ENCODE measurements around the gene BCL2L11.

BCL2L11 gene

DNA sequence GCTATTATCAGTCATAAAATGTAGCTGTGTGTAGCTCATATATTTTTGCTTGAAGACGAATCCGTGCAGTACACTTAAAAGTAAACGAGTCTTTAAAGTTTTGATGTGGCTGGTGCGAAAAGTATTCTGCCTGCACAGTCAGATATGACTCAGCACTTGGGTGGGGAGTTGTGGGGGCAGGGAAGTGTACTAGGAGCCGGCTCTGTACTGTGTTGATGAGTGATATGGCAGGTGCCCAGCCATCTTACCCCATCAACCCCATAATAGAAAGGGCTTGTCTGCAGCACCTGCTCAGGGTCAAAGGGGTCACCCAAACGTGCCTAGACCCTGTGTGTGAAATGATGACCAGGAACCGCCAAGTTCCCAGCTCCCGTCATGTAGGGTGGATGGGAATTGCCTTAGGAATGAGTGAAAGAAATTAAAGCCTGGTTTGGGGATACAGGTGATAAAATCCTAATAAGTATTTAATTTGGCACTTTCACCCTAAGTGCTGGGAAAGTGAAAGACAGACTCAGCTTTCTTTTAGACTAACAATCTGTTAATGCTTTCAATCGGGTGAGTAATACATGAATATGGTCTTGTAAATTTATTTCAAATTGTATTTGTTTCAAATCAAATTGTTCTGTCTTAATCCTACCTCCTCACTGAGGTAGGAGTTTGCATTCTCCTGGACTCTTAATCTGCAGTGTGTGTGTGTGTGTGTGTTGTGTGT is 48.0 kb downstream of the BCL2L11 start:
- no peak for DNase-seq (ENCODE audit: low read depth)

GRCh38 chr2:111169268-111169667 is 48.6 kb downstream of the BCL2L11 start:
- no peak for DNase-seq (ENCODE audit: low read depth)

DNA sequence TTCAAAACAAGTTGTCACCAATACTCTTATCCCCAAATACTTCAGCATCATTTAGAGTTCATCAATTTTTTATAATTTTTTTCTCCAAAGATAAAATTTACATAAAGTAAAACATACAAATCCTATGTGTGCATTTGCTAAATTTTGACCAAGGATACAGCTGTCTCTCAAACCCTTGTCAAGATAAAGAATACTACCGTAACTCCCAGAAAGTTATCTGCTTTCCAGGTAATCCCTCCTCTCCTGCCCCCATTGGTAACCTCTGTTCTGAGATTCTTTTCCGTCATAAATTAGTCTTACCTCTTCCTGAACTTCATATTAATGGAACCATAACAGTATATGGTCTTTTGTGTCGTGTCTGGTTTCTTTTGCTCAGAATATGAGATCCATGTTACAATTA is 49.2 kb downstream of the BCL2L11 start:
- DNase-seq (ENCODE audit: low read depth), result no peak

- DNase-seq (ENCODE audit: low read depth), result no peak
Observed at GRCh38 chr2:111171337-111171930, 50.7 kb downstream of the BCL2L11 start.

DNA sequence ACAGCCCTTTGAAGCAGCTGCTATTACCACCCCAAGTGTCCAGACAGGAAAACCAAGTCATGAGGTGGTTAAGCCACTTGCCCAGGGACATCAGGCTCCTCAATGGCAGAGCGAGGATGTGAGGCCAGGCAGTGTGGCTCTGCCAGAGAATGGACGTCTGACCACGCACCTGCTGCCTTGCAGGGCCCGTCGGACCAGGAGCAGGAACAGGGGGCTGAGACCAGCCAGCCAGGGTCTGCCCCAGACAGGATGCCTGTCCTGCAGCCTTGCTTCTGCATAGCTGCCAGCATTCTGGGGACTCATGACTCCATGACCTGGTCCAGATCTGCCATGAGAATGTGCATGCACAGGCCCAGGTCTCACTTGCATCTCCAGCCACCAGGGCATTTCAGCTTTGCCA is 52.0 kb downstream of the BCL2L11 start:
- no peak for DNase-seq (ENCODE audit: low read depth)

- no peak for DNase-seq (ENCODE audit: low read depth)
Observed at GRCh38 chr2:111173338-111173737, 52.6 kb downstream of the BCL2L11 start.

GRCh38 chr2:111173856-111174255 is 53.1 kb downstream of the BCL2L11 start:
- no peak for DNase-seq (ENCODE audit: low read depth)

DNA sequence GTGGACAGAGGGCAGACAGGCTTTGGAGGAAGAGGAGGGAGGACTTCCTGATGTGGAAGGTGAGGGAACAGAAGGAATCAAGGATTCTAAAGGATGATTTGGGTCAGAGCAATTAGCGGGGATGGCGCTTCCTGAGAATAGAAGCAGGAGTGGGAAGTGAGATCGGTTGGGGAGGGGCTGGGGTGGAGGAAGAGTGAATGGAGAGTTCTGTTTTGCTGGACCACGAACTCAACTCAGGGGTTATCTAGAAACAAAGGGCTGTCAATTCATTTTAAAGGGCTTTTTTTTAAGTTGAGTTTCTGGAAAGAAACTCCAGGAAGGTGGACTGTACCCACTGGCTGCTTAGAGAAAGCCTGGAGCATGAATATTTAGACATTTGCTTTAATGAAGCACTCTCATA is 54.9 kb downstream of the BCL2L11 start:
- DNase-seq (ENCODE audit: low read depth), result no peak

DNA sequence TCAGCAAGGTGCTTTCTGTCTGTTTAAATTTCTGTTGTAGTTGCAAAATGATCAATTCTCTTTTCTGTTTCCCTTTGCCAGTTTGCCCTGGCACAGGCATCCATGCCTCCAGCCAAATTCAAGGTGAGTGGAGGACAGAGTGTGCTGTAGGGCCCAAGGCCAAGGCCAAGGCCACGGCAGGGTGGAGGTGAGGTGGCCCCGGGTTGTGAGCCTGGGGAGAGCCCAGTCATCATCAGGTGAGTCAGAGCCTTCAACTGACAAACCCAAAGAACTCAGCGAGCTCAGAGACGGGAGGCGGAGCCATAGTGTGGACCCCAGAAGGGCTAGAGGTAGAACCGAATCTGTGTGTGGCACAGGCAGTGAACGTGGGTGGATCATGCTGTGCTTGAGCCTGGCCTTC is 55.7 kb downstream of the BCL2L11 start:
- no peak for DNase-seq (ENCODE audit: low read depth)

- no peak for DNase-seq (ENCODE audit: low read depth)
Observed at GRCh38 chr2:111176867-111177266, 56.2 kb downstream of the BCL2L11 start.

DNA sequence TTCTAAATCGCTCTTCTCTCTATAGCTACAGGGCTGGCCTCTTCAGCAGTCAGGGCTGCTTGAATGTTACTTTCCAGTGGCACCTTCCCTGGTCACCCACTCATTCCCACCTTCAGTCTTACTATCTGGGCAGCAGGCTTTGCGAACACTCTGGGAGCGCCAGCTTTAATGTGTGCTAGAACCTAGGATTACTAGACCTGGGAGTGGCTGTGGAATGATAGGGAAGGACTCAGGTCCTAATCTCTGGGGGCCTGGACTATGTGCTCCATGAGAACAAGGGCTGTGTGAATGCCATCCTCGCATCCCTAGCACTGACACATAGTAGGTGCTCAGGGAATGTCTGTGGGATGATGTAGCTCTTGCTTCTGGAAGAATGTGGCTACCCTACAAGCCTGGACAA is 57.6 kb downstream of the BCL2L11 start:
- DNase-seq (ENCODE audit: low read depth), result no peak

- no peak for DNase-seq (ENCODE audit: low read depth)
Observed at GRCh38 chr2:111178730-111179405, 58.2 kb downstream of the BCL2L11 start.

- DNase-seq (ENCODE audit: low read depth), result no peak
Observed at GRCh38 chr2:111182121-111182520, 61.4 kb downstream of the BCL2L11 start.

DNA sequence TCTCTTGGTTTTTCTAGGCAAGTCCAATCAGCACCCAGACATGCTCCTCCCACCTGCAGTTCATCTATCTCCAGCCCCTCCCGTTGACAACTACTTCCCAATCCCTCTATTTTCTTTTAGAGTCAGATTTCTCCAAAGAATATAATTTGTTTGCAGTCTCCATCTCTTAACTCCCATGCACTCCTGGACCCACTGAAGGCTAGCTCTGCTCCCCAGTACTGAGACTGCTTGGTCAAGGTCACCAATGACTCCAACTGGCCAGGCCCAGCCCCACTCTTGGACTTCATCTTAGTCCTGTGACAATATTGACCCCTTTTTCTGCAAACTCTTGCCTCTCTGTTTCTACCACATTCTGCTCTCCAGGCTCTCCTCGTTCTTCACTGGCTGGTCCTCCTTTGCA is 62.0 kb downstream of the BCL2L11 start:
- no peak for DNase-seq (ENCODE audit: low read depth)

DNA sequence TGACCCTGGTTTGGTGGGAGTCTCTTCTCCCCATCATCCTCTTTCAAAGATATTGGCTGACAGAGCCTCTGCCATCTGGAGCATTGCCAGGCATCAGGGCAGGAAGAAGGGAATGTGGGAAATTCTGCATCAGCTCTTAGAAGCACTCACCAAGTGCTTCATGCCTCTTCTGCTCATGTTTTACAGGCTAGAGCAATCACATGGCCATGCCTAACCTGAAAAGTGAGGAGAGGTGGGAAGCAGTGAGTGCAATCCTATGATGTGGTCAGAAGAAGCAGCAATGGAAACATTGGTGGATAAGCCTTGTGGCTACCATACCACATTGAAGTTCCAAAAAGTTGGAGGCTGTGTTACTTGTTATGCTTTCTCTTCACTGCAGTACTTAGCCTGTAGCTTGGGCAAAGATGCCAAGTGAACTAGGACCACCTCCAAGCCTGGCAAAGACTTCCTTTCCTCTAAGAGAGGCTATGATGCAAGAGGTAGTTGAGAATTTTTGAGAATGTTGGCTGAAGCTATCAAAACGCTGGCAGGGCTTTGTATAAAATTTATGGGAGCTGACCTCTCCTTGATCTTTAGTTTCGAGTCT is 64.1 kb downstream of the BCL2L11 start:
- no peak for DNase-seq (ENCODE audit: low read depth)

GRCh38 chr2:111185361-111186022 is 64.8 kb downstream of the BCL2L11 start:
- no peak for DNase-seq (ENCODE audit: low read depth)

DNA sequence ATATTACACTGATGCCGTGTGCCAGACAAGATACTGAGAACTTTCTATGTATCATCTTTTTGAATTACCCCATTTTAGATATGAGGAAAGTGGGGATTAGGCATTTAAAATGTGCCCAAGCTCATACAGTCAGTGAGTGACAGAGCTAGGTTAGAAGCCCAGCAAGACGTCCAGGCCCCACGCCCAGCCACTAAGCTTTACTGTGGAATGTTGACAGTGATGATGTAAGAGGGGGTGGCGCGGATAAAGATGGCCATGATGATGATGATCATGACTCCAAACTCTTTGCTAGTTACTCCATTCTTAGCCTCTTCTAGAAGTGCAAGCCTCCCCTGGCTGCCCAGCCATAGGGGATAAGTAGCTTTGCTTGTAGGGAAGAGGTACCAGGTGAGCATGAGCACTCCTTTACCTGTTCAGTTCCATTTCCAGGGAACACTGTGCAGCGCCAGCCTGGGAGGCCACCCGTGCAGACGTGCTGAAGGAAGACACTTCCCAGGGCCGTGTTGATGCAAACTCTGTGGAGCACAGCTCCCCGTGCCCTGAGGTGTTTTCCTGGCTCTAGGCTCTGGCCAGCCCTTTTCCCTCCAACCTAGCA is 65.5 kb downstream of the BCL2L11 start:
- no peak for DNase-seq (ENCODE audit: low read depth)

DNA sequence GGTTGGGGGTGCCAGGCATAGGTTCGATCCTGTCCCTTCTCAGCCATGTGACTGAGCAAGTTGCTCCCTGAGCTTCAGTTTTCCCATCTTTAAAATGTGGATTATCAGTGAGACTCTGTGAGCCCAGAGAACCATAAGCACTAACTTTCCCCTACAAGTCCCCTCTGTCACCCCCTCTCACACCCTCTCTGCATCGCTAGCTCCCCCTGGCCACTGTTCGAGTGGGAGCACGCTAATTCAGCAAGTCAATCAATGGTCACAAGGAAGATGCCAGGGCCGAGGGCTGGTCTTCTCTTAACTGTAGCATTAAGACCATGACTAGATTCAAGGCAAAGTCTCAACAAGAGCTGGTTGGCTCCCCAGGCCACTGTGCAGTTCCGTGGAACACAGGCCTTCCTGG is 66.2 kb downstream of the BCL2L11 start:
- no peak for DNase-seq (ENCODE audit: low read depth)

- no peak for DNase-seq (ENCODE audit: low read depth)
Observed at GRCh38 chr2:111188681-111189080, 68.0 kb downstream of the BCL2L11 start.

DNA sequence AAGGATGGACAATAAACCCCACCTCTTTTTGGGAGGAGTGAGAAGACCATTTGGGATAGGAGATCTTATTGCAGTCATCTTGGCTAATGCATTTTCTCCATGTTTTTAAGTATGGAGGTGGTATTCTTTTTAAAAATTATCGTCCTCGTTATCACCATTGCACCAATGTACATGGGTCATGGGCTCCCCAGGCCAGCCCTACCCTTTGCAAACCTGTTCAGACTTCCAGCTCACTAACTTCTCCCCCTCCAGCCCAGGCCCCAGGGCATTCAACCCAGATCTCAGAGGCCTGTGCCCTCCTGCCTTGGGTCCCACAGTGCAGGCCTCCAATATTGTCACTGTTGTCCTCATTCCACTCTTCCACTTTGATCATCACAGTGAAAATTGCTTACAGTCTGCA is 68.4 kb downstream of the BCL2L11 start:
- no peak for DNase-seq (ENCODE audit: low read depth)

DNA sequence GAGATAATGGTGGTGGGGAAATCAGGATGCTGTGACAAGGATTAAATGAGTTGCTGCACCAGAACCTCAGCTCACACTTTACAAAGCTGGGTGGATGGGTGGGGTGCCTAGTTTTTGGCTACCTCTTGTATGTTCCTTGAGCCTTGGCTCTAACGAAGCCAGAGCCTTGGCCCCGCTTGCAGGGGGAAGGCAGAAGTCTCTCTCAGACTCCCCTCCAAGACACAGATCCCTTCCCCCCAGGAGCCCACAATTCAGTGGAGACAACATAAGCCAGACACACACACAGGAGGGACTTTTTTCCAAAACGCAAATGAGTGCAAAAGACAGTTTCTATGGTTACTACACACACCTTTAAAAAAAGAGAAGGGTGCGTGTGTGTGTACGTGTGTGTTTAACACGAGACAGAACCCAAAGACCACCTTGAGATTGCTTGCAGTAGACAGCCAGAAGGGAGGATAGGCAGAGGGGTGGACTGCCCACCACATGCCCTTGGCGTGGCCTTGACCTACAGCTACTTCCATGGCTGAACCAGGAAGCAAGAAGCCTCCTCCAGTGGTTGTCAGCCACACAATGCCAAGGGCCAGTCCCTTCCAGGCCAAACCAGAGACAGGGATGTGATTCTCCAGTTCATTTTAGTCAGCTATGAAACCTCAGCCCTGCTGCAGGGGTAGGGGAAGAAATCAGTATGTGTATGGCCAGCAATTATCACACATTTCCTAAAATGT is 70.3 kb downstream of the BCL2L11 start:
- no peak for DNase-seq (ENCODE audit: low read depth)

DNA sequence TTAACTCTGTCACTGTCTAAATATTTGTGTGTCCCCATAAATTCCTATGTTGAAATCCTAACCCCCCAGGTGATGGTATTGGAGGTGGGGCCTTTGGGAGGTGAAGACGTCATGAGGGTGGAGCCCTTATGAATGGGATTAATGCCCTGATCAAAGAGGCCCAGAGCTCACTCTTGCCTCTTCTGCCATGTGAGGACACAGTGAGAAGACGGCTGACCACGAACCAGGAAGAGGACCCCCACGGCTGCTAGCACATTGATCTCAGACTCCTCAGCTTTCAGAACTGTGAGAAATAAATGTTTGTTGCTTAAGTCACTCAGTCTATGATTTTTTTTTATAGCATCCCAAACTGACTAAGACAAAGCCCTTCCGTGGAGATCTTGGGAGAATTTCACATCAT is 71.2 kb downstream of the BCL2L11 start:
- no peak for DNase-seq (ENCODE audit: low read depth)

Measured in CMK (cell line).